H1 (cell line): ENCODE data around the gene SRPX2. TPM values are rescaled to one million over a fixed set of nuclear protein-coding genes. Genes with fewer than 3 reads are reported as not detected.

Experiments used
- CTCF ChIA-PET: fragments of 300-600 bp; sonication (Branson Sonifier 250); formaldehyde crosslinking; loops from one replicate; lab custom pipeline; 2021; ENCODE audit not compliant: partially characterized antibody; lab: Charles Lee
- POLR2A ChIA-PET: fragments of 300-600 bp; sonication (Branson Sonifier 250); formaldehyde crosslinking; loops from one replicate; lab custom pipeline; 2021; ENCODE audit warnings: inconsistent platforms; ENCODE audit not compliant: partially characterized antibody; lab: Charles Lee
- DNase-seq, 2 experiments: peaks; one replicate each; pipeline versions ENCODE4 v3.0.0 to v3.0.0-alpha.2; 2010 to 2022; ENCODE audit warnings: low spot score in 2 of 2, low read depth in 1 of 2, mixed read lengths in 1 of 2
- FAIRE-seq: peaks from 2 replicates; lab custom pipeline; 2011; peaks lifted over from hg19 to GRCh38; lab: Jason Lieb, UNC
- H2AFZ ChIP-seq: 2 replicates; pipeline ENCODE4 v1.8.1; 2012; ENCODE audit warnings: low read length, inconsistent platforms
- H2AK5ac ChIP-seq: 2 replicates; pipeline ENCODE4 v1.6.1; 2013; ENCODE audit warnings: low read depth, low read length
- H2BK120ac ChIP-seq: replicated peaks from 2 replicates; pipeline ENCODE3; 2013; ENCODE audit warnings: low read depth, low read length, inconsistent platforms
- H2BK12ac ChIP-seq: 2 replicates; pipeline ENCODE4 v1.6.1; 2013; ENCODE audit warnings: low read depth, low read length
- H2BK15ac ChIP-seq: 2 replicates; pipeline ENCODE4 v1.6.1; 2013; ENCODE audit warnings: low read length
- H2BK20ac ChIP-seq: 2 replicates; pipeline ENCODE4 v1.6.1; 2013; ENCODE audit warnings: low read length
- H2BK5ac ChIP-seq: 2 replicates; pipeline ENCODE4 v1.6.1; 2013; ENCODE audit warnings: low read depth, low read length
- H3K14ac ChIP-seq: 2 replicates; pipeline ENCODE4 v1.6.1; 2013; ENCODE audit warnings: inconsistent platforms; ENCODE audit not compliant: insufficient read length
- H3K18ac ChIP-seq: 2 replicates; pipeline ENCODE4 v1.6.1; 2013; ENCODE audit warnings: low read length; ENCODE audit errors: extremely low read depth
- H3K23ac ChIP-seq: 2 replicates; pipeline ENCODE4 v1.6.1; 2013; ENCODE audit warnings: inconsistent platforms; ENCODE audit not compliant: insufficient read length
- H3K23me2 ChIP-seq: 2 replicates; pipeline ENCODE4 v1.6.1; 2013; ENCODE audit warnings: low read depth, low read length
- H3K27ac ChIP-seq: 2 replicates; pipeline ENCODE4 v1.6.1; 2011; ENCODE audit warnings: low read depth, low read length, inconsistent platforms
- H3K27me3 ChIP-seq, 4 experiments: replicated peaks in 1 of 4; 1 replicate in 1 of 4; 2 replicates in 3 of 4; pipeline versions ENCODE4 v1.6.1 to v1.8.1; 2011 to 2013; ENCODE audit warnings: low read length in 3 of 4, mild to moderate bottlenecking in 3 of 4, inconsistent platforms in 2 of 4, mixed read lengths in 2 of 4, moderate library complexity in 1 of 4; ENCODE audit not compliant: control insufficient read depth in 3 of 4, insufficient read depth in 3 of 4; ENCODE audit errors: extremely low read depth in 1 of 4
- H3K36me3 ChIP-seq, 4 experiments: 2 replicates each; pipeline versions ENCODE4 v1.6.1 to v1.8.1; 2011 to 2013; ENCODE audit warnings: mild to moderate bottlenecking in 4 of 4, low read length in 3 of 4, moderate library complexity in 2 of 4, control low read depth in 1 of 4, inconsistent platforms in 1 of 4; ENCODE audit not compliant: insufficient read depth in 4 of 4, control insufficient read depth in 2 of 4
- H3K4ac ChIP-seq: replicated peaks from 2 replicates; pipeline ENCODE3; 2013; ENCODE audit warnings: low read length, low read depth, mixed read lengths, inconsistent platforms; ENCODE audit not compliant: insufficient read length
- H3K4me1 ChIP-seq, 4 experiments: replicated peaks in 1 of 4; 1 replicate in 1 of 4; 2 replicates in 3 of 4; pipeline versions ENCODE4 v1.6.1 to v1.8.1; 2011 to 2013; ENCODE audit warnings: low read length in 3 of 4, inconsistent platforms in 2 of 4, mixed read lengths in 1 of 4; ENCODE audit not compliant: insufficient read depth in 4 of 4, control insufficient read depth in 3 of 4
- H3K4me2 ChIP-seq, 2 experiments: 2 replicates each; pipeline versions ENCODE4 v1.6.1 to v1.8.1; 2011 to 2013; ENCODE audit warnings: low read depth in 2 of 2, low read length in 2 of 2, control low read depth in 1 of 2, inconsistent platforms in 1 of 2, mild to moderate bottlenecking in 1 of 2; ENCODE audit not compliant: insufficient read depth in 1 of 2
- H3K4me3 ChIP-seq, 4 experiments: fragments of 200-600, 300-600 bp in 1 of 4; sonication (generic), shearing (Covaris generic), sonication (Bioruptor Twin) in 1 of 4; 2 replicates each; pipeline versions ENCODE4 v1.5.1 to v1.8.1; 2011 to 2016; ENCODE audit warnings: low read length in 4 of 4, low read depth in 3 of 4, control low read depth in 2 of 4, inconsistent platforms in 2 of 4, mild to moderate bottlenecking in 2 of 4, mixed read lengths in 1 of 4, moderate library complexity in 1 of 4; ENCODE audit not compliant: insufficient read depth in 2 of 4; ENCODE audit errors: extremely low read depth in 1 of 4
- H3K56ac ChIP-seq: replicated peaks from 2 replicates; pipeline ENCODE3; 2013; ENCODE audit warnings: low read depth, mild to moderate bottlenecking, mixed read lengths, low read length, inconsistent platforms; ENCODE audit not compliant: insufficient read length
- H3K79me1 ChIP-seq: 2 replicates; pipeline ENCODE4 v1.6.1; 2013; ENCODE audit warnings: low read depth, low read length, control low read depth
- H3K79me2 ChIP-seq, 2 experiments: 2 replicates each; pipeline versions ENCODE4 v1.6.1 to v1.8.1; 2012 to 2013; ENCODE audit warnings: low read length in 2 of 2, mild to moderate bottlenecking in 2 of 2, inconsistent platforms in 1 of 2; ENCODE audit not compliant: insufficient read depth in 2 of 2, control insufficient read depth in 1 of 2
- H3K9ac ChIP-seq, 4 experiments: replicated peaks in 1 of 4; 1 replicate in 1 of 4; 2 replicates in 3 of 4; pipeline versions ENCODE4 v1.6.1 to v1.8.1; 2011 to 2013; ENCODE audit warnings: low read depth in 3 of 4, low read length in 3 of 4, control low read depth in 2 of 4, mild to moderate bottlenecking in 2 of 4, moderate library complexity in 2 of 4, inconsistent platforms in 1 of 4; ENCODE audit errors: extremely low read depth in 1 of 4
- H3K9me3 ChIP-seq, 2 experiments: 2 replicates each; pipeline versions ENCODE4 v1.6.1 to v1.8.1; 2012 to 2013; ENCODE audit warnings: mild to moderate bottlenecking in 2 of 2, moderate library complexity in 2 of 2, control low read depth in 1 of 2, inconsistent platforms in 1 of 2, low read depth in 1 of 2, low read length in 1 of 2, mixed read lengths in 1 of 2; ENCODE audit not compliant: insufficient read depth in 2 of 2
- H4K20me1 ChIP-seq, 2 experiments: replicated peaks in 1 of 2; 2 replicates each; pipeline versions ENCODE3 to v1.8.1; 2011 to 2013; ENCODE audit warnings: inconsistent platforms in 2 of 2, low read length in 2 of 2, mild to moderate bottlenecking in 1 of 2; ENCODE audit not compliant: insufficient read depth in 2 of 2, control insufficient read depth in 1 of 2
- H4K5ac ChIP-seq: 2 replicates; pipeline ENCODE4 v1.6.1; 2013; ENCODE audit warnings: low read length, low read depth, mixed read lengths, inconsistent platforms; ENCODE audit not compliant: insufficient read length
- H4K8ac ChIP-seq: 2 replicates; pipeline ENCODE4 v1.8.0; 2013; ENCODE audit warnings: mild to moderate bottlenecking, moderate library complexity, low read length, inconsistent platforms; ENCODE audit not compliant: insufficient read depth; ENCODE audit errors: extremely low read depth
- H4K91ac ChIP-seq: replicated peaks from 2 replicates; pipeline ENCODE3; 2013; ENCODE audit warnings: low read length, mixed read lengths, inconsistent platforms; ENCODE audit not compliant: insufficient read length
- HDAC6 ChIP-seq: IDR thresholded peaks from one replicate; pipeline ENCODE4 v1.7.1; 2012; ENCODE audit warnings: low read depth, mild to moderate bottlenecking, inconsistent platforms, low read length, moderate library complexity
- SIN3A ChIP-seq, 2 experiments: IDR thresholded peaks in 1 of 2; conservative IDR thresholded peaks in 1 of 2; 2 replicates each; pipeline ENCODE4 v1.6.1; 2011 to 2012; ENCODE audit warnings: low read length in 2 of 2, improper control_type of control experiment in 1 of 2, low read depth in 1 of 2, mild to moderate bottlenecking in 1 of 2
- SRF ChIP-seq: IDR thresholded peaks from 2 replicates; pipeline ENCODE4 v1.6.1; 2011; ENCODE audit warnings: mild to moderate bottlenecking, low read depth, low read length, moderate library complexity
- TCF12 ChIP-seq: IDR thresholded peaks from 2 replicates; pipeline ENCODE4 v1.6.1; 2011; ENCODE audit warnings: low read depth, mild to moderate bottlenecking, low read length
- ZNF274 ChIP-seq: IDR thresholded peaks from 2 replicates; pipeline ENCODE4 v1.7.0; 2012; ENCODE audit warnings: low read length, borderline replicate concordance; ENCODE audit errors: extremely low read depth
- WGBS, 2 experiments: shearing (Covaris generic) in 1 of 2; methylation state at CpG; one replicate each; pipeline versions ENCODE4 v1.1.6 to v1.1.7; 2013 to 2015; ENCODE audit warnings: low lambda C conversion rate in 2 of 2, mixed read lengths in 2 of 2, inconsistent platforms in 1 of 2, low coverage in 1 of 2, missing lambda C conversion rate in 1 of 2; ENCODE audit not compliant: insufficient replicate concordance in 2 of 2, insufficient coverage in 1 of 2, insufficient read length in 1 of 2; ENCODE audit errors: extremely low coverage in 1 of 2, missing lambda C conversion rate in 1 of 2; 5-methylcytosine and 5-hydroxymethylcytosine counted together
- polyA plus RNA-seq, 7 experiments: library from polyadenylated mRNA; depleted of rRNA in 3 of 7; stranded (reverse) in 5 of 7; unstranded in 2 of 7; fragments of >200 nt in 5 of 7; fragments of 200-250 nt in 2 of 7; gene quantifications; 1 replicate in 5 of 7; 2 replicates in 1 of 7; 4 replicates in 1 of 7; pipeline versions ENCODE4 v1.2.1 to v1.2.3, GENCODE V29; 2011 to 2013; ENCODE audit warnings: missing spikeins in 2 of 7, mixed read lengths in 2 of 7
- total RNA-seq: library from RNA; stranded (reverse); fragmentation: NEBNext Ultra II Directional; extraction: Animal tissue kit (Norgen Biotek cat#: 25700); gene quantifications from 2 replicates; pipeline ENCODE4 v1.2.1, GENCODE V29; 2021
- TF ChIP-seq, protein P1 (sequence below): IDR thresholded peaks from 2 replicates; pipeline ENCODE4 v1.6.1; 2011; ENCODE audit warnings: low read length, improper control_type of control experiment
- TF ChIP-seq, protein P2 (sequence below): IDR thresholded peaks from 2 replicates; pipeline ENCODE4 v1.6.1; 2012; ENCODE audit warnings: inconsistent platforms

Gene SRPX2
- total and polyA plus RNA-seq, 2 of the 8 experiments (the other 6 are each of a cell fraction or from before 2014, with no cell fraction given) = not detected

DNA sequence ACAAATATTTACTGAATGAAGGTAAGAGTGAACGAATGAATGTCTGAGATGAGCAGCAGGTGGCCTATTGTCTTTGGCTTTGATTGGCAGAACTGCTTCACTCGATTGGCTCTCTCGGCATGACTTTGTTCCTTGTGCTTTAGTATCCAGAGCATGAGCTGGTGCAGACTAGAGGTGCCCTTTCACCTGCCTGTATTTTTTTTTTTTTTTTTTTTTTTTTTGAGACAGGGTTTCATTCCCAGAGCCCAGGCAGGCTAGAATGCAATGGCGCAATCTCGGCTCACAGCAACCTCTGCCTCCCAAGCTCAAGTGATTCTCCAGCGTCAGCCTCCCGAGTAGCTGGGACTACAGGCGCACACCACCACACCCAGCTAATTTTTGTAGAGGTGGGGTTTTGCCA, 38.9 kb downstream of the SRPX2 start:
- no peaks in the 10 kb centered on the region for H3K9me3 ChIP-seq
- no peak overlapping the region for H2BK120ac ChIP-seq
- H3K79me2 ChIP-seq = no peaks in the 10 kb centered on the region
- H3K36me3 ChIP-seq = no peaks in the 10 kb centered on the region
- DNase-seq = no peak
- CTCF ChIA-PET = interaction anchor here (0.6 to 8.1 kb wide), 3 partner anchors 9 to 86 kb away, joined by 3 to 75 read pairs (median 7); no protein-coding TSS in a partner anchor
- H3K23ac ChIP-seq = no peak overlapping the region
- H2AFZ ChIP-seq = no peak overlapping the region
- no peak overlapping the region for H3K9ac ChIP-seq
- POLR2A ChIA-PET = interaction anchor here (1.0 kb wide), 1 partner anchor 85 kb away, joined by 3 read pairs; no protein-coding TSS in a partner anchor
- no peak overlapping the region for H4K8ac ChIP-seq
- no peak overlapping the region for H2AK5ac ChIP-seq
- no peak overlapping the region for H3K4ac ChIP-seq
- H2BK20ac ChIP-seq = no peak overlapping the region
- H4K20me1 ChIP-seq = no peaks in the 10 kb centered on the region
- no peak overlapping the region for H3K56ac ChIP-seq
- H3K4me1 ChIP-seq = no peaks in the 10 kb centered on the region
- H2BK15ac ChIP-seq = no peak overlapping the region
- H3K23me2 ChIP-seq = no peaks in the 10 kb centered on the region
- H3K79me1 ChIP-seq = no peaks in the 10 kb centered on the region
- H2BK5ac ChIP-seq = no peak overlapping the region
- H3K27ac ChIP-seq = no peak overlapping the region
- no peak overlapping the region for H3K18ac ChIP-seq
- H4K5ac ChIP-seq = no peak overlapping the region
- no peak overlapping the region for H2BK12ac ChIP-seq
- no peak overlapping the region for H4K91ac ChIP-seq
- H3K4me3 ChIP-seq = no peak overlapping the region
- H3K14ac ChIP-seq = no peak overlapping the region
- no peak overlapping the region for H3K4me2 ChIP-seq
- no peak for FAIRE-seq
- H3K27me3 ChIP-seq = no peaks in the 10 kb centered on the region
- WGBS, 2 experiments = 97% methylated on average over 3 of the region's 8 CpGs; no CpG with 5 or more reads in 1 of the 2 experiments
- TF ChIP-seq, protein P1, sequence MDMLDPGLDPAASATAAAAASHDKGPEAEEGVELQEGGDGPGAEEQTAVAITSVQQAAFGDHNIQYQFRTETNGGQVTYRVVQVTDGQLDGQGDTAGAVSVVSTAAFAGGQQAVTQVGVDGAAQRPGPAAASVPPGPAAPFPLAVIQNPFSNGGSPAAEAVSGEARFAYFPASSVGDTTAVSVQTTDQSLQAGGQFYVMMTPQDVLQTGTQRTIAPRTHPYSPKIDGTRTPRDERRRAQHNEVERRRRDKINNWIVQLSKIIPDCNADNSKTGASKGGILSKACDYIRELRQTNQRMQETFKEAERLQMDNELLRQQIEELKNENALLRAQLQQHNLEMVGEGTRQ = no peak
- TF ChIP-seq ZNF274 = no peak
- TF ChIP-seq SRF = no peak
- TF ChIP-seq, protein P2, sequence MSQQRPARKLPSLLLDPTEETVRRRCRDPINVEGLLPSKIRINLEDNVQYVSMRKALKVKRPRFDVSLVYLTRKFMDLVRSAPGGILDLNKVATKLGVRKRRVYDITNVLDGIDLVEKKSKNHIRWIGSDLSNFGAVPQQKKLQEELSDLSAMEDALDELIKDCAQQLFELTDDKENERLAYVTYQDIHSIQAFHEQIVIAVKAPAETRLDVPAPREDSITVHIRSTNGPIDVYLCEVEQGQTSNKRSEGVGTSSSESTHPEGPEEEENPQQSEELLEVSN = no peak
- no peak for TF ChIP-seq SIN3A (conservative IDR thresholded peaks at IDR 0.05 in 1 of 2, IDR thresholded peaks at IDR 0.05 in 1 of 2; ENCODE audit: low read depth in 1 of 2, low read length in 2 of 2)
- no peak for TF ChIP-seq HDAC6
- TF ChIP-seq TCF12 = no peak
